Measurements from ENCODE around the gene PLD2.

The PLD2 gene

GRCh38 chr17:4771519-4772234, 35.3 kb upstream of the PLD2 start, which contains the start of gene TM4SF5:
Gene TM4SF5 (plus strand): TSS chr17:4771886. CDS start chr17:4771923, 37 bp downstream.
- TF ChIP-seq CTCF (IDR thresholded peaks at IDR 0.05): no peak
- no peak for TF ChIP-seq ZFX (IDR thresholded peaks at IDR 0.05; ENCODE audit: borderline replicate concordance)

GRCh38 chr17:4772235-4772613, 34.7 kb upstream of the PLD2 start:
- no peak overlapping the region for H3K27ac ChIP-seq
- TF ChIP-seq CTCF (IDR thresholded peaks at IDR 0.05): no peak
- no peak for TF ChIP-seq ZFX (IDR thresholded peaks at IDR 0.05; ENCODE audit: borderline replicate concordance)

More at GRCh38 chr17:4771519-4772234, 35.3 kb upstream of the PLD2 start, which contains the start of gene TM4SF5:
- no peak within 1 kb of the TSS for H3K27ac ChIP-seq

- H3K27ac ChIP-seq: no peak overlapping the region
- TF ChIP-seq CTCF (IDR thresholded peaks at IDR 0.05): no peak
- TF ChIP-seq ZFX (IDR thresholded peaks at IDR 0.05; ENCODE audit: borderline replicate concordance): no peak
Observed at GRCh38 chr17:4777969-4778760, 28.8 kb upstream of the PLD2 start.

- no peak for TF ChIP-seq CTCF (IDR thresholded peaks at IDR 0.05)
- TF ChIP-seq ZFX (IDR thresholded peaks at IDR 0.05; ENCODE audit: borderline replicate concordance): no peak
Observed at GRCh38 chr17:4780325-4780955, 26.5 kb upstream of the PLD2 start.

GRCh38 chr17:4782652-4783051, 24.3 kb upstream of the PLD2 start:
- no peak overlapping the region for H3K27ac ChIP-seq
- no peak for TF ChIP-seq ZFX (IDR thresholded peaks at IDR 0.05; ENCODE audit: borderline replicate concordance)
- TF ChIP-seq CTCF (IDR thresholded peaks at IDR 0.05): no peak; the same call in 1 of the 2 replicates

More at GRCh38 chr17:4780325-4780955, 26.5 kb upstream of the PLD2 start:
- H3K27ac ChIP-seq: no peak overlapping the region

- TF ChIP-seq ZFX (IDR thresholded peaks at IDR 0.05; ENCODE audit: borderline replicate concordance): no peak
- TF ChIP-seq CTCF (IDR thresholded peaks at IDR 0.05): no peak
- H3K27ac ChIP-seq: no peak overlapping the region
Observed at GRCh38 chr17:4785311-4786105, 21.4 kb upstream of the PLD2 start.

Measured in 22Rv1 (cell line).